HT-29 (cell line): ENCODE results near the gene HYKK. TPM values are rescaled to one million over a fixed set of nuclear protein-coding genes. Genes with fewer than 3 reads are reported as not detected.
"Not testable (repeated sequence)": the region's sequence is repeated elsewhere in the genome, so short reads cannot be mapped to it uniquely, and the experiment has no call there.

Experiments used
- DNase-seq: peaks from one replicate; pipeline ENCODE4 v3.0.0-alpha.2; 2015; ENCODE audit warnings: low spot score
- total RNA-seq: library from RNA; depleted of rRNA; stranded (reverse); fragments of >200 nt; shearing (Covaris generic); gene quantifications from 2 replicates; pipeline ENCODE4 v1.2.3, GENCODE V29; 2014; rRNA removed

HYKK gene
- total RNA-seq, result 4.4 and 7.1 TPM in 2 replicates

DNA sequence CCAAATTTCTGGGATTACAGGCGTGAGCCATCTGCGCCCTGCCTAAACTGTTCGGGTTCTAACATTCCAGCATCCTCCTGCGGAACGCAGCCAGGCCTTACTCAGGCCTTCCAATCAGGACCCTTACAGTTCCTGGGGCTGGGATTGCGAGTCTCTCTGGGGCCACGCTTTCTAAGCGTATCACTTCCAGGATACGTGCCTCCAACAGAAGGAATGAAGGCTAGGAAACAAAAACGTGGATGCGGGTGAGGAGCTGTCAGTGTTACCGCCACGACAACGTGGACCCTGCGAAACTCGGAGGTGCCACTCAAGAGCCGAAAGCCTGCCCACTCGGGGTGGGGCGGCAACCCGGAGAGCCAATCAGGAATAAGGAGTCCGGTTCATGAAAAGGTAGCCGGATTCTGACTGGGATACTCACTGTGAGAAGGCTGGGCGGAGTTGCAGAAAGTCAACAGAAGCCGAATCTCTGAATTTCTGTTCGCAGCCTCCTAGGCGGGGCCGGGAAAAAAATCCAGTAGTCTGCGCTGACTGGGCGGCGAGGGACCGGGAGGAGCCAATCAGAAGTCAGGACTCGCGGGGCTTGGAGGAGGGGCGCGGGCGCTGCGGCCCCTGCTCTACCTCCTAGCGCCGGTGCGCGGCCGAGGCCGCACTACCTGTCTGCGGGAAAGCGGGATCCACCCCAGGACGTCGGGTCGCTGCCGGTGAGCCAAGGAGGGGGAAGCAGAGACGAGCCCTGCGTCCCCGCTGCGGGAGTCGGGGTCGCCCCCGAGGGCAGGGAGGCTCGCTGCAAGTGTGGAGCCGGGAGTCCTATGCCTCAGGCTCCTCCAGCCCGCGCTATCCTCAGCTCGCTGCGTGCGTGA, at the start of gene HYKK:
Gene HYKK (plus strand): TSS at position 607 of the 860 bp plus-strand sequence. CDS start 5,512 bp downstream, outside the sequence.
- DNase-seq, result peak; percentile 99

- no peak for DNase-seq
Measured at GRCh38 chr15:78460737-78461136, 46.6 kb upstream of the HYKK start.

GRCh38 chr15:78461171-78461888, 46.0 kb upstream of the HYKK start:
- no peak for DNase-seq

DNA sequence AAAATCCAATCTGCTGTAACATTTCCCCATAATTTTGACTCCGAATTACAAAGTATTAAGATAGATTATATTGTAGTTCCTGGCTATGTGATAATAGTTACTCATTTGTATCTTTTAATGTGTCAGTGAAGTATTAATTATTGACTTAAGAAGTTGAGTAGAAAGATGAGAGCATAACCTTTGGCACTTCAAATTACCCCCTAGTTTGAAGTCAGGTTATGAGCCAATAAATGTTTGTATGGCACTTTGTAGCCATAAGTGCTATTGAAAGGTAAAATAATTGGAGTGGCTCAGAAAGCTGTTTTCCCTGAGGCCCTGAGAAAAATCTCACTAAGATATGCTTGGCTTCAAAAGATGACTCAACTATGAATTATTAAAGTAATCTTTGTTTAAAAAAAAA, 38.3 kb upstream of the HYKK start:
- DNase-seq, result no peak

GRCh38 chr15:78477295-78477694, 30.1 kb upstream of the HYKK start:
- no peak for DNase-seq

DNA sequence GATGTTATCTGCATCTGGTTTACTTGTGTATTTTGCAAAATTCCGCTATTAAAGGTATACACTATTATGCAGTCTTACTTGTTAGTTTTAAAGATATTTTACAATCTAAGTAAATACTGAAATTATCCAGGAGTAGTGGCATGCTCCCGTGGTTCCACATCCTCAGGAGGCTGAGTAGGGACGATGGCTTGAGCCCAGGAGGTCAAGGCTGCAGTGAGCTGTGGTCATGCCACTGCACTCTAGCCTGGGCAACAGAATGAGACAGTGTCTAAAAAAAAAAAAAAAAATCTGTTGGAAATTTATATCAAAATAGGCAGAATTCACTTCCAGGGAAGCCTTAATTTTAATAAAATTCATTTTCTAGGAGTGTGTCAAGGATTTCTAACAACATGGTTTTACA, 27.7 kb upstream of the HYKK start:
- DNase-seq, result no peak

DNA sequence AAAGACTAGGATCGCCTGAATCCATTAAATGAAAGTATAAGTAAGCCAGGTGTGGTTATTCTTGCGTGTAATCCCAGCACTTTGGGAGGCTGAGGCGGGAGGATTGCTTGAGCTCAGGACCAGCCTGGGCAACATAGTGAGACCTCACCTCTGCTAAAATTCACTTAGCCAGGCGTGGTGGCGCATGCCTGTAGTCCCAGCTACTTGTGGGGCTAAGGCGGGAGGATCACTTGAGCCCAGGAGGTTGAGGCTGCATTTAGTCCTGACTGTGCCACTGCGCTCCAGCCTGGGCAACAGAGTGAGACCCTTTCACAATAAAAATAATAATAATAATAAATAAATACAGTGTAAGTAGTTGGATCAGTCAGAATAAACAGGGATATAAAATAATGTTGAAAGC, 25.5 kb upstream of the HYKK start:
- no peak for DNase-seq

DNA sequence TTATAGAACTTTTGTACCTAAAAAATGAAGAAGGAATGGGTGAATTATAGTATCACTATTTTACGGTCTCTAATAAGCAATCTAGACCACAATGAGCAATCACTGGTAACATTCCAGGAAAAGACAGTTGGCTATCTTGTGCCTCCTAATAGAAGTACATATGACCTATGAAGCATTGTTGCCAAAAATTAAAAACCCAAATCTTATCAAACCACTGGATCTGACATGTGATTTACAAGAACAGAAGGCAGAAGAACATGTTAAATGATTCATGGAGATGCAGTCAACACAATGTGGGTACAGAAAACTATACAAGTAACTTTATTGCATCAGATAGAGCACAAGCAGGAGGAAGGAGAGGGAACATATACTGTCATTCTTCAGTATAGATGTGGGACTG, 14.5 kb upstream of the HYKK start:
- no peak for DNase-seq

DNA sequence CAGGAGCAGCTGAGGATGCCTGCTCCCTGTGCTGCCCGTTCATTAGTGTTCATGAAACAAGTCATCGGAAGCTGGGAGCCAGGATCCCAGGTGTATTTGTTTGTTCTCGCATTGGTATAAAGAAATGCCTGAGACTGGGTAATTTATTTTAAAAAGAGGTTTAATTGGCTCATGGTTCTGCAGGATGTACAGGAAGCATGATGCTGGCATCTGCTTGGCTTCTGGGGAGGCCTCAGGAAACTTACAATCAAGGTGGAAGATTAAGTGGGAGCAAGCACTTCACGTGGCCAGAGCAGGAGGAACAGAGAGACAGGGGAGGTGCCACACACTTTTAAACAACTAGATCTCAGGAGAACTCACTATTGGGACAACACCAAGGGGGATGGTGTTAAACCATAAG, 5.5 kb upstream of the HYKK start:
- DNase-seq, result no peak

DNA sequence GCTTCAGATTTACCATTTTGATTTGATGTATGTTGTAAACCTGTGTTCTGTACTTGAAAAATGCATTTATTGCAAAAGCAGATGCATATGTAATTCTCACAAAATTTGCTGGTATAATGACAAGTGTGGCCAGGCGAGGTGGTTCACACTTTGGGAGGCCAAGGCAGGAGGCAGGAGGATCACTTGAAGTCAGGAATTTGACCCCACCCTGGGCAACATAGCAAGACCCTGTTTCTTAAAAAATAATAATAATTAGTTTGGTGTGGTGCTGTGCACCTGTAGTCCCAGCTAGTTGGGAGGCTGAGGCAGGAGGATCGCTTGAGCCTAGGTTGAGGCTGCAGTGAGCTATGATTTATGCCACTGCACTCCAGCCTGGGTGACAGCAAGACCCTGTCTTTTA, 4.7 kb upstream of the HYKK start:
- DNase-seq, result no peak

DNA sequence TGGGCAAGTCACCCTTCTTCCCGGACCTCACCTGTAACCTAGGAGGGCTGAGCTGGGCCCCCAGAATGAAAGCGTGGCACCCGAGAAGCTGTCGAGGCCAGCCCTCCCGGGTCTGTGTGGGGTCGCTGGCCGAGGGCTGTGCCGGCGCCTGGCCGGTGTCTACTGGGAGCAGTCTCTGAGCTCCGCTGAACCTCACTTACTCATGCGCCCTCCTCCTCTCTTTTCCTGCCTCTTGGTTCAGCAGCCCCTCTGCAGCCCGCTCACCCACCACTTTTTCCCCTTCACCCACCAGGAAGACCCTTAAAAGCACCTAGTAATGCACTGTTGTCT, 419 bp downstream of the HYKK start:
- DNase-seq, result no peak

GRCh38 chr15:78508272-78508671, 895 bp downstream of the HYKK start:
- peak; percentile 43 for DNase-seq

DNA sequence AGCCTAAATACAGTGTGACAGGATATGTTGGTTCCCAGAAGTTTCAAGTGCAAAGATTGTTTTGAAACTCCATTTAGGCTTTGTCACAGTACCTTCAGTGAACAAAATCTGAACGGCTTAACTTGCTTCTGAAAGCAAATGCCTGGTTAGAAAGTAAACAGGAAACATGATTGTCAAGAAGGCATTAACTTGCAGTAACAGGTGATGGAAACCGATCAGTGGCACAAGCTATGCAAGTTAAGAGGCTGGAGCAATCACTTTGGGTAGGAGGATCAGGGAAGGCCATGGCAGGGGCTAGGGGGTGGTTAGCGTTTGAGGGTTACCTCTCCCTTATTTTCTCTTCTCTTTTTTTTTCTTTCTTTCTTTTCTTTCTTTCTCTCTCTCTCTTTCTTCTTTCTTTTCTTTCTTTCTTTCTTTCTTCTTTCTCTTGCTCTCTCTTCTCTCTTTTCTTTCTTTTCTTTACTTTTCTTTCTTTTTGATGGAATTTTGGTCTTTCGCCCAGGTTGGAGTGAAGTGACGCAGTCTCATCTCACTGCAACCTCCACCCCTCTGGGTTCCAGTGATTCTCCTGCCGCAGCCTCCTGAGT, 2.4 kb downstream of the HYKK start:
- no peak for DNase-seq

GRCh38 chr15:78520035-78520434, 12.7 kb downstream of the HYKK start:
- not testable (repeated sequence) for DNase-seq

- no peak for DNase-seq
Measured at GRCh38 chr15:78524230-78524629, 16.9 kb downstream of the HYKK start.

DNA sequence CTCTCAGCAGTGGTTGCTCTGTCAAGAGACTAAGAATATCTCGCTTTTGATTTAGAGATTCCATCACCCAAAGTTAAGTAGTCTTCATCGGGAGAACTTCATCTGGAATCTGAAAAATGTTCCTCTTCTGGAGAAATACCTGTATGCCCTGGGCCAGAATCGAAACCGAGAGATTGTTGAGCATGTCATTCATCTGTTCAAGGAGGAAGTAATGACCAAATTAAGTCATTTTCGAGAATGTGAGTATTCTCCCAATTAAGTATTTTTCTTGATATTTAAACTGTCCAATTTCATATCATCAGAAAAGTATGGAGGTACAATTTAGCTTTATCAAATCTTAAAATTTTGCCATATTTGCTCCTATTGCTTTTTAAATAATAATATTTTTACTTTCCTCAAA, 19.9 kb downstream of the HYKK start:
- DNase-seq, result no peak

DNA sequence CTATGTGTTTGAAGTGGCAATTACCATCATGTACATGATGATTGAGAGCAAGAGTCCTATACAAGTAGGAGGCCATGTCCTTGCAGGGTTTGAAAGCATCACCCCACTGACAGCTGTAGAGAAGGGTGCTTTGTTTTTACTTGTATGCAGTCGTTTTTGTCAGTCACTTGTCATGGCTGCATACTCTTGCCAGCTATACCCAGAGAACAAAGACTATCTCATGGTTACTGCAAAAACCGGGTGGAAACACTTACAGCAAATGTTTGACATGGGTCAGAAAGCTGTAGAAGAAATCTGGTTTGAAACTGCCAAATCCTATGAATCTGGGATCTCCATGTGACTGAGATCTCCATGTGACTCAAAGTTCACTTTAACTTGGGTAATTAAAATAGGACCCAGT, 26.0 kb downstream of the HYKK start:
- no peak for DNase-seq

DNA sequence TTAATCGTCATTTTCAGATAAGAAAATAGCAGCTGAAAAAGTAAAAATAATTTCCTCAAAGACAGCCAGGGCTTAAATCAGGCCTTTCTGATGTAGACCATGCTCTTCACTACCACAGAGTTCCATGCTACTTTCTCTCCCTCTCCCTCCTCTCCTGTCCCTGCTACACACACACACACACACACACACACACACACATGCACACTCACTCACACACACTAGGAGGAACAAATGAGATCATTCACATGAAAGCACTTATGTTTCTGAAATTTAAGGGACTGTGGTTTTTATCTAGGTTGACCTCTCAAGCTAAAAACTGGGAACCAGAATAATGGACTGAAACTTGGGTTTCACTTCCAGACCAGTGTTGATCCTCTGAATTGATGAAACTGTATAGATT, 28.8 kb downstream of the HYKK start:
- no peak for DNase-seq

GRCh38 chr15:78537266-78537905, 30.0 kb downstream of the HYKK start:
- DNase-seq, result no peak

- no peak for DNase-seq
Measured at GRCh38 chr15:78538358-78538757, 31.0 kb downstream of the HYKK start.

DNA sequence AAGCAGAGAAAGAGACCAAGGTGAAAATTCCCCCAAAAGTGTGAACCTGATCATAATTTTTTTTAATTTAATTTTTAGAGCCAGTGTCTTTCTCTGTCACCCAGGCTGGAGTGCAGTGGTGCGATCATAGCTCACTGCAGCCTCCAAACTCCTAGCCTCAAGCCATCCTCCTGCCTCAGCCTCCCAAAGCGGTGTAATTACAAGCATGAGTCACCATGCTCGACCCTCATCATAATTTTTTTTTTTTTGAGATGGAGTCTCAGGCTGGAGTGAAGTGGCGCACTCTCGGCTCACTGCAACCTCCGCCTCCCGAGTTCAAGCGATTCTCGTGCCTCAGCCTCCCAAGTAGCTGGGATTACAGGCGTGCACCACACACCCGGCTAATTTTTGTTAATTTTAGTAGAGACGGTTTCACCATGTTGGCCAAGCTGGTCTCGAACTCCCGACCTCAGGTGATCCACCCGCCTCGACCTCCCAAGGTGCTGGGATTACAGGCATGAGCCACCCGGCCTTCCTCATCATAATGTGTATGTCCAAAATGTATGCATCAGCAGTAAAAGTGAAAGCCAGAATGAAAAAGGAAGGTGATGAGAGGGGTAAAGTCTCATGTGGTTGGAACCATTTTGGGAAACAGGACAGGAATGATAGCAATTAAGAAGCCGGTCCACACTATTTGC, 32.2 kb downstream of the HYKK start:
- not testable (repeated sequence) for DNase-seq
